SK-N-SH (cell line): Measurements from ENCODE around the gene AKT2. TPM values are rescaled to one million over a fixed set of nuclear protein-coding genes. Genes with fewer than 3 reads are reported as not detected.
"Not testable (repeated sequence)": the region's sequence is repeated elsewhere in the genome, so short reads cannot be mapped to it uniquely, and the experiment has no call there.

Experiments used
- CTCF ChIA-PET: fragments of 300-600, 350-600 bp; formaldehyde crosslinking; extraction: SDS; loops from one replicate; lab custom pipeline; 2021; lab: Yijun Ruan, JAX
- POLR2A ChIA-PET: fragments of 350-600 bp; sonication (Branson Sonifier 250); formaldehyde crosslinking; extraction: SDS; loops from one replicate; lab custom pipeline; 2020; ENCODE audit warnings: antibody characterized with exemption, inconsistent platforms; lab: Yijun Ruan, JAX
- DNase-seq: peaks from one replicate; pipeline ENCODE4 v3.0.0; 2012
- H2AFZ ChIP-seq: fragments of 200-600 bp; sonication (generic); 2 replicates; pipeline ENCODE4 v1.8.1; 2016; ENCODE audit warnings: antibody characterized with exemption, mild to moderate bottlenecking, low read depth
- H3F3A ChIP-seq: fragments of 200-600 bp; sonication (generic); replicated peaks from 2 replicates; pipeline ENCODE3; 2016; ENCODE audit warnings: antibody characterized with exemption, mild to moderate bottlenecking; ENCODE audit not compliant: insufficient read depth
- H3K27ac ChIP-seq, 2 experiments: fragments of 200-500 bp in 1 of 2; fragments of 200-600 bp in 1 of 2; sonication (Bioruptor generic) in 1 of 2; sonication (generic), shearing (Covaris generic) in 1 of 2; 2 replicates each; pipeline versions ENCODE4 v1.5.1 to v1.6.1; 2014 to 2016; ENCODE audit warnings: low read depth in 2 of 2, inconsistent platforms in 1 of 2, low read length in 1 of 2, mild to moderate bottlenecking in 1 of 2, mixed read lengths in 1 of 2
- H3K27me3 ChIP-seq: fragments of 200-600 bp; sonication (generic), shearing (Covaris generic); 2 replicates; pipeline ENCODE4 v1.6.1; 2016; ENCODE audit warnings: mixed run types; ENCODE audit not compliant: insufficient read depth
- H3K36me3 ChIP-seq, 2 experiments: fragments of 200-500 bp in 1 of 2; fragments of 200-600 bp in 1 of 2; sonication (Bioruptor generic) in 1 of 2; sonication (generic) in 1 of 2; replicated peaks in 1 of 2; 2 replicates each; pipeline versions ENCODE3 to v1.5.1; 2014 to 2016; ENCODE audit warnings: low read length in 1 of 2, mild to moderate bottlenecking in 1 of 2; ENCODE audit not compliant: insufficient read depth in 2 of 2, control insufficient read depth in 1 of 2
- H3K4me1 ChIP-seq, 2 experiments: fragments of 200-500 bp in 1 of 2; fragments of 200-600 bp in 1 of 2; sonication (Bioruptor generic) in 1 of 2; sonication (generic), shearing (Covaris generic) in 1 of 2; 2 replicates each; pipeline versions ENCODE4 v1.5.1 to v1.6.1; 2014 to 2016; ENCODE audit warnings: low read depth in 1 of 2, low read length in 1 of 2, mixed run types in 1 of 2; ENCODE audit not compliant: insufficient read depth in 2 of 2, control insufficient read depth in 1 of 2
- H3K4me2 ChIP-seq: fragments of 200-600 bp; sonication (generic), shearing (Covaris generic); 2 replicates; pipeline ENCODE4 v1.6.1; 2017; ENCODE audit warnings: mixed run types
- H3K4me3 ChIP-seq, 2 experiments: fragments of 200-500 bp in 1 of 2; fragments of 200-600 bp in 1 of 2; sonication (Bioruptor generic) in 1 of 2; sonication (generic), shearing (Covaris generic) in 1 of 2; 2 replicates each; pipeline versions ENCODE4 v1.5.1 to v1.8.1; 2014 to 2016; ENCODE audit warnings: low read depth in 2 of 2, inconsistent platforms in 1 of 2, low read length in 1 of 2, mild to moderate bottlenecking in 1 of 2, mixed read lengths in 1 of 2, moderate library complexity in 1 of 2
- H3K79me2 ChIP-seq: fragments of 200-600 bp; sonication (generic); 2 replicates; pipeline ENCODE4 v1.8.1; 2017; ENCODE audit warnings: mild to moderate bottlenecking; ENCODE audit not compliant: insufficient read depth
- H3K9ac ChIP-seq: fragments of 200-600 bp; sonication (generic); 2 replicates; pipeline ENCODE4 v1.6.1; 2017; ENCODE audit warnings: mixed run types
- H3K9me2 ChIP-seq: fragments of 200-600 bp; sonication (generic); 2 replicates; pipeline ENCODE4 v1.6.1; 2017; ENCODE audit warnings: mixed run types
- H3K9me3 ChIP-seq: fragments of 200-600 bp; sonication (generic); 2 replicates; pipeline ENCODE4 v1.6.1; 2017; ENCODE audit warnings: mixed run types, mild to moderate bottlenecking, moderate library complexity
- H4K20me1 ChIP-seq: fragments of 200-600 bp; sonication (generic); 2 replicates; pipeline ENCODE4 v1.6.1; 2017; ENCODE audit warnings: mild to moderate bottlenecking, mixed run types; ENCODE audit not compliant: insufficient read depth
- EP300 ChIP-seq, 2 experiments: IDR thresholded peaks; 2 replicates each; pipeline versions ENCODE4 v1.4.0 to v1.6.1; 2012; ENCODE audit warnings: borderline replicate concordance in 1 of 2, low read depth in 1 of 2, low read length in 1 of 2
- FOXJ3 ChIP-seq: sonication (generic); formaldehyde crosslinking; IDR thresholded peaks from 2 replicates; pipeline ENCODE4 v1.5.1; 2020; ENCODE audit warnings: mild to moderate bottlenecking, missing genetic modification reagents
- NFIC ChIP-seq: IDR thresholded peaks from 2 replicates; pipeline ENCODE4 v1.4.0; 2012; ENCODE audit warnings: borderline replicate concordance
- NRF1 ChIP-seq: IDR thresholded peaks from 2 replicates; pipeline ENCODE4 v1.6.1; 2012; ENCODE audit warnings: low read depth, mild to moderate bottlenecking, low read length
- RXRA ChIP-seq: IDR thresholded peaks from 2 replicates; pipeline ENCODE4 v1.4.0; 2012; ENCODE audit warnings: low read depth, mild to moderate bottlenecking, borderline replicate concordance
- WGBS: methylation state at CpG from one replicate; pipeline ENCODE4 v1.1.6; 2017; ENCODE audit warnings: low lambda C conversion rate; 5-methylcytosine and 5-hydroxymethylcytosine counted together
- polyA plus RNA-seq, 3 experiments: library from polyadenylated mRNA; depleted of rRNA; stranded (reverse); fragments of >200 nt; gene quantifications; 2 replicates each; pipeline ENCODE4 v1.2.3, GENCODE V29; 2012
- TF ChIP-seq, protein P1 (sequence below): IDR thresholded peaks from 2 replicates; pipeline ENCODE4 v1.6.1; 2012; ENCODE audit warnings: mild to moderate bottlenecking, low read depth, low read length, moderate library complexity
- TF ChIP-seq, protein P2 (sequence below): IDR thresholded peaks from 2 replicates; pipeline ENCODE4 v1.4.0; 2012; ENCODE audit warnings: low read depth, borderline replicate concordance
- TF ChIP-seq, protein P3 (sequence below): fragments of 200-600 bp; sonication (generic); IDR thresholded peaks from 2 replicates; pipeline ENCODE4 v1.6.1; 2017; ENCODE audit warnings: antibody characterized with exemption, mild to moderate bottlenecking, moderate library complexity

The AKT2 gene
- polyA plus RNA-seq, 1 of the 3 experiments (the other 2 are of a cell fraction): 99.8 TPM

DNA sequence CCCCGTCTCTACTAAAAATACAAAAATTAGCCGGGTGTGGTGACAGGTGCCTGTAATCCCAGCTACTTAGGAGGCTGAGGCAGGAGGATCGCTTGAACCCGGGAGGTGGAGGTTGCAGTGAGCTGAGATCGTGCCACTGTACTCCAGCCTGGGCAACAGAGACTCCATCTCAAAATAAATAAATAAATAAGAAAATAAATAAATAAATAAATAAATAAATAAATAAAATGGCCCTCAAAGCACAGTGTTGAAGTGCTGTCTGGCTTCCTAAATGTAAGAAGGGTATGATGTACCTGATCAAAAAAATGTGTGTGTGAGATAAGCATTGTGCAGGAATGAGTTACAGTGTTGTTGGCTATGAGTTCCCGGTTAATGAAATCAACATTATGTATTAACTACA, 47.9 kb upstream of the AKT2 start:
- H3K4me2 ChIP-seq, H3K4me3 ChIP-seq, H4K20me1 ChIP-seq, H3K9me3 ChIP-seq, H3K4me1 ChIP-seq, H3F3A ChIP-seq, H3K79me2 ChIP-seq, DNase-seq, H2AFZ ChIP-seq, H3K27me3 ChIP-seq, H3K9ac ChIP-seq, H3K9me2 ChIP-seq, POLR2A ChIA-PET, H3K27ac ChIP-seq: not testable (repeated sequence)
- 98% methylated on average over 6 of the region's 6 CpGs for WGBS
- CTCF ChIA-PET: interaction anchor here (1.0 kb wide), 1 partner anchor 28 kb away, joined by 5 read pairs; no protein-coding TSS in a partner anchor
- peaks cover 19 to 30% of the 10 kb centered on the region in 2 experiments for H3K36me3 ChIP-seq

DNA sequence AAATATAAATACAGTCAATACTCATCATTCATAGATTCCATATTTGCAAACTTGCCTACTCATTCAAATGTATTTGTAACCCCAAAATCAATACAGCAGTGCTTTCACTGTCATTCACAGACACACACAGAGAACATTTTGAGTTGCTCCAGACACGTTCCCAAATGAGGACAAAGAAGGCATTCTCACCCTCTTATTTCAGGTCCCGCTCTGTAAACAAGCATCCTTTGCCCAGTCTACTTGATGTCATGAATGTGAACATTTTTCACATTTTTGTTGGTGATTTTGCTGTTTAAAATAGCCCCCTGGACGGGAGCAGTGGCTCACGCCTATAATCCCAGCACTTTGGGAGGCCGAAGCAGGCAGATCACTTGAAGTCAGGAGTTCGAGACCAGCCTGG, 47.5 kb upstream of the AKT2 start:
- 92% methylated on average over 6 of the region's 6 CpGs for WGBS
- Histone ChIP-seq H3K9me3 (no peaks in the 10 kb centered on the region), H2AFZ (no peak overlapping the region), H3F3A (no peaks in the 10 kb centered on the region), H3K27ac (no peak overlapping the region), H3K4me1 (no peaks in the 10 kb centered on the region; a peak in 1 of 4 replicates), H3K27me3 (no peaks in the 10 kb centered on the region), H3K36me3 (peaks cover 19 to 32% of the 10 kb centered on the region in 2 experiments), H3K9me2 (no peaks in the 10 kb centered on the region), H3K79me2 (peaks cover 5% of the 10 kb centered on the region), H4K20me1 (no peaks in the 10 kb centered on the region), H3K9ac (no peak overlapping the region), H3K4me3 (no peak overlapping the region), H3K4me2 (no peak overlapping the region)
- POLR2A ChIA-PET: no interaction called here
- no peak for DNase-seq
- TF ChIP-seq, protein P1, sequence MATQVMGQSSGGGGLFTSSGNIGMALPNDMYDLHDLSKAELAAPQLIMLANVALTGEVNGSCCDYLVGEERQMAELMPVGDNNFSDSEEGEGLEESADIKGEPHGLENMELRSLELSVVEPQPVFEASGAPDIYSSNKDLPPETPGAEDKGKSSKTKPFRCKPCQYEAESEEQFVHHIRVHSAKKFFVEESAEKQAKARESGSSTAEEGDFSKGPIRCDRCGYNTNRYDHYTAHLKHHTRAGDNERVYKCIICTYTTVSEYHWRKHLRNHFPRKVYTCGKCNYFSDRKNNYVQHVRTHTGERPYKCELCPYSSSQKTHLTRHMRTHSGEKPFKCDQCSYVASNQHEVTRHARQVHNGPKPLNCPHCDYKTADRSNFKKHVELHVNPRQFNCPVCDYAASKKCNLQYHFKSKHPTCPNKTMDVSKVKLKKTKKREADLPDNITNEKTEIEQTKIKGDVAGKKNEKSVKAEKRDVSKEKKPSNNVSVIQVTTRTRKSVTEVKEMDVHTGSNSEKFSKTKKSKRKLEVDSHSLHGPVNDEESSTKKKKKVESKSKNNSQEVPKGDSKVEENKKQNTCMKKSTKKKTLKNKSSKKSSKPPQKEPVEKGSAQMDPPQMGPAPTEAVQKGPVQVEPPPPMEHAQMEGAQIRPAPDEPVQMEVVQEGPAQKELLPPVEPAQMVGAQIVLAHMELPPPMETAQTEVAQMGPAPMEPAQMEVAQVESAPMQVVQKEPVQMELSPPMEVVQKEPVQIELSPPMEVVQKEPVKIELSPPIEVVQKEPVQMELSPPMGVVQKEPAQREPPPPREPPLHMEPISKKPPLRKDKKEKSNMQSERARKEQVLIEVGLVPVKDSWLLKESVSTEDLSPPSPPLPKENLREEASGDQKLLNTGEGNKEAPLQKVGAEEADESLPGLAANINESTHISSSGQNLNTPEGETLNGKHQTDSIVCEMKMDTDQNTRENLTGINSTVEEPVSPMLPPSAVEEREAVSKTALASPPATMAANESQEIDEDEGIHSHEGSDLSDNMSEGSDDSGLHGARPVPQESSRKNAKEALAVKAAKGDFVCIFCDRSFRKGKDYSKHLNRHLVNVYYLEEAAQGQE: no peak
- TF ChIP-seq RXRA (no peak), NFIC (no peak), NRF1 (no peak), FOXJ3 (CRISPR knock-in tag) (no peak), EP300 (IDR thresholded peaks at IDR 0.05; ENCODE audit: borderline replicate concordance in 1 of 2, low read depth in 1 of 2, low read length in 1 of 2) (no peak)
- TF ChIP-seq, protein P2, sequence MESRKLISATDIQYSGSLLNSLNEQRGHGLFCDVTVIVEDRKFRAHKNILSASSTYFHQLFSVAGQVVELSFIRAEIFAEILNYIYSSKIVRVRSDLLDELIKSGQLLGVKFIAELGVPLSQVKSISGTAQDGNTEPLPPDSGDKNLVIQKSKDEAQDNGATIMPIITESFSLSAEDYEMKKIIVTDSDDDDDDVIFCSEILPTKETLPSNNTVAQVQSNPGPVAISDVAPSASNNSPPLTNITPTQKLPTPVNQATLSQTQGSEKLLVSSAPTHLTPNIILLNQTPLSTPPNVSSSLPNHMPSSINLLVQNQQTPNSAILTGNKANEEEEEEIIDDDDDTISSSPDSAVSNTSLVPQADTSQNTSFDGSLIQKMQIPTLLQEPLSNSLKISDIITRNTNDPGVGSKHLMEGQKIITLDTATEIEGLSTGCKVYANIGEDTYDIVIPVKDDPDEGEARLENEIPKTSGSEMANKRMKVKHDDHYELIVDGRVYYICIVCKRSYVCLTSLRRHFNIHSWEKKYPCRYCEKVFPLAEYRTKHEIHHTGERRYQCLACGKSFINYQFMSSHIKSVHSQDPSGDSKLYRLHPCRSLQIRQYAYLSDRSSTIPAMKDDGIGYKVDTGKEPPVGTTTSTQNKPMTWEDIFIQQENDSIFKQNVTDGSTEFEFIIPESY: no peak
- TF ChIP-seq, protein P3, sequence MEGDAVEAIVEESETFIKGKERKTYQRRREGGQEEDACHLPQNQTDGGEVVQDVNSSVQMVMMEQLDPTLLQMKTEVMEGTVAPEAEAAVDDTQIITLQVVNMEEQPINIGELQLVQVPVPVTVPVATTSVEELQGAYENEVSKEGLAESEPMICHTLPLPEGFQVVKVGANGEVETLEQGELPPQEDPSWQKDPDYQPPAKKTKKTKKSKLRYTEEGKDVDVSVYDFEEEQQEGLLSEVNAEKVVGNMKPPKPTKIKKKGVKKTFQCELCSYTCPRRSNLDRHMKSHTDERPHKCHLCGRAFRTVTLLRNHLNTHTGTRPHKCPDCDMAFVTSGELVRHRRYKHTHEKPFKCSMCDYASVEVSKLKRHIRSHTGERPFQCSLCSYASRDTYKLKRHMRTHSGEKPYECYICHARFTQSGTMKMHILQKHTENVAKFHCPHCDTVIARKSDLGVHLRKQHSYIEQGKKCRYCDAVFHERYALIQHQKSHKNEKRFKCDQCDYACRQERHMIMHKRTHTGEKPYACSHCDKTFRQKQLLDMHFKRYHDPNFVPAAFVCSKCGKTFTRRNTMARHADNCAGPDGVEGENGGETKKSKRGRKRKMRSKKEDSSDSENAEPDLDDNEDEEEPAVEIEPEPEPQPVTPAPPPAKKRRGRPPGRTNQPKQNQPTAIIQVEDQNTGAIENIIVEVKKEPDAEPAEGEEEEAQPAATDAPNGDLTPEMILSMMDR: no peak
- CTCF ChIA-PET: interaction anchor here (1.0 kb wide), 1 partner anchor 27 kb away, joined by 5 read pairs; no protein-coding TSS in a partner anchor
